Skeletal muscle satellite cell (primary cell): ENCODE data around the gene DPH3.

Experiments
- H3K27me3 ChIP-seq: 2 replicates; pipeline ENCODE4 v1.7.0; 2013; ENCODE audit warnings: low read length; ENCODE audit not compliant: control insufficient read depth, insufficient read depth
- H3K36me3 ChIP-seq: 2 replicates; pipeline ENCODE4 v1.7.0; 2013; ENCODE audit warnings: mild to moderate bottlenecking, control low read depth, low read length; ENCODE audit not compliant: insufficient read depth
- H3K4me1 ChIP-seq: 2 replicates; pipeline ENCODE4 v1.7.0; 2013; ENCODE audit warnings: low read length; ENCODE audit not compliant: control insufficient read depth, insufficient read depth
- H3K4me2 ChIP-seq: 2 replicates; pipeline ENCODE4 v1.7.0; 2013; ENCODE audit warnings: mild to moderate bottlenecking, low read length
- H3K4me3 ChIP-seq: 2 replicates; pipeline ENCODE4 v1.7.0; 2013; ENCODE audit warnings: low read length
- H3K9ac ChIP-seq: 2 replicates; pipeline ENCODE4 v1.7.0; 2013; ENCODE audit warnings: mild to moderate bottlenecking, low read depth, low read length, moderate library complexity
- H3K9me3 ChIP-seq: replicated peaks from 2 replicates; pipeline ENCODE4 v1.7.0; 2013; ENCODE audit warnings: mild to moderate bottlenecking, control low read depth, low read length

The DPH3 gene

DNA sequence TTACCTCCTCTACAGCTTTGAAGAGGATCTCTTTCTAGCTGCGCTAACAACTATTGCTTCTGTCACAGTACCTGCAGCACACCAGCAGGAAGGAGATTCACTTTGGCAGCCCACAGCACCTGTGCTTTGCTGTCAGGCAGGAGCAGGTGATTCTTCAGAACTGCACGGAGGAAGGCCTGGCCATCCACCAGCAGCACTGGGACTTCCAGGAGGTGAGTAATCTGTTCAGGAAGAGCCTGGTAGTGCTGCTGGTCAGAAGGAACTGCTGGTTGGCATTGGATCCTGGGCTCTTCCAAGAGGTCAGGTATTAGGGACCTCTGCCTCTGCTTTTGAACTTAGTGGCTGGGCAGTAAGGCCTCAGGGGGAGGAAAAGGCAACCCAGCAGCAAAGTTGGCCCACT, 42.2 kb downstream of the DPH3 start:
- Histone ChIP-seq H3K4me3 (no peak overlapping the region), H3K9ac (no peak overlapping the region), H3K4me1 (no peaks in the 10 kb centered on the region), H3K4me2 (no peak overlapping the region), H3K36me3 (no peaks in the 10 kb centered on the region), H3K9me3 (no peaks in the 10 kb centered on the region), H3K27me3 (peaks cover 5% of the 10 kb centered on the region)

DNA sequence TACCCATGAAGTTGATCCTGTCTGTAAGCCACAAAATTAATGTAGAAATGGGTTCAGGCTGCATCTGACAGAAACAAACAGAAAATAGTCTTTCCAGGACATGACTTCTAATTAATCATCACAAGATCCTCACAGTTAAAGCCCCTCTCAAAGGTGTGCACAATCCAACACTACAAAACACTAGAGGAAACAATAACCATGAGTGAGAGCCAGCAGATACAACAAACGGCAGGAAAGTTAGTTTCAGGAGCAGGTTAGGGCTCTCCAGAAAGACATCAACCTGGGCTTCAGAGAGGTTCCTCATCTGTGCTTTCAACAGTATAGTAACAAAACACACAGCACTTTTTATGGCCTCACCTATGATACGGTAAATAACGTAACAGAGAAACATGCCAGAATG, 42.8 kb downstream of the DPH3 start:
- Histone ChIP-seq H3K4me2 (no peak overlapping the region), H3K27me3 (peaks cover 4% of the 10 kb centered on the region), H3K9ac (no peak overlapping the region), H3K4me3 (no peak overlapping the region), H3K36me3 (no peaks in the 10 kb centered on the region), H3K4me1 (no peaks in the 10 kb centered on the region), H3K9me3 (no peaks in the 10 kb centered on the region)

DNA sequence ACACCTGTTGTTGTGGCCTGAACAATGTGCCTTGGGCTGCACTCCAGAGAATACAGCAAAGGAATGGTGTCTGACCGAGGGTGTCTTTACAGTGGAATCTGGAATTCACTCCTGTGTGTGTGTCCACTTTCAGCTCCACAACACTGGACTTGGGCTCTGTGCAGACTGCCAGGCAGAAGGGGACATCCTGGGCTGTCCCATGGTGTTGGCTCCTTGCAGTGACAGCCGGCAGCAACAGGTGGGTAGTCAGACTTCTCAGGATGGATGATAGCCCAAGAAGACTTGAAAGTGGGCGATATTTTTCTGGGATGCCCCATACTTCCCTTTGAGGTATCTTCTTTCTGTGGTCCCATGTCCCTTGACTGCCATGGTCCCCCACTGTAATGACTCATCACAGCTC, 45.0 kb downstream of the DPH3 start:
- Histone ChIP-seq H3K4me2 (no peak overlapping the region), H3K9ac (no peak overlapping the region), H3K4me3 (no peak overlapping the region), H3K27me3 (no peaks in the 10 kb centered on the region), H3K4me1 (no peaks in the 10 kb centered on the region), H3K9me3 (no peaks in the 10 kb centered on the region), H3K36me3 (no peaks in the 10 kb centered on the region)

DNA sequence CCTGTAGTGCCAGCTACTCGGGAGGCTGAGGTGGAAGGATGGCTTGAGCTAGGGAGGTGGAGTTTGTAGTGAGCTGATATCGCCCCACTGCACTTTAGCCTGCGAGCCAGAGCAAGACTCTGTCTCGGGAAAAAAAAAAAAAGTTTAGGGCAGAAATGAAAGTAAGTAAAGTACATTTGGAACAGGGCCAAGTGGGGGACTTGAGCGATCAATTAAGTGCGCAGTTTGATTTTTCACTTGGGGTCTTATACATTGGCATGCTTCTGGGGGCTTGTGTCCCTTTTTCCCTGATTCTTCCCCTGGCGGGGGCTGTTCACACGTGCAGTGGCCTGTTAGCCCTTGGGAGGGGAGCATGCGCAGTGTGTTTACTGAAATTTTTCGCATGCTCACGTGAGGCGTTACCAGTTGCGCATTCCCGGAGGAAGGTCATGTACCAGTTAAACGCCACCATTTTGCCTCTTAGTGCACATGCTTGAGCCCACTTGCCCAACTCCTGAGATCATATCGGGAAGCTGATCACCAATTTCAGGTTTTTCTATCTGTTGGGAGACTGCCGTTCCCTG, 48.3 kb downstream of the DPH3 start:
- peaks cover 5% of the 10 kb centered on the region for H3K27me3 ChIP-seq
- no peaks in the 10 kb centered on the region for H3K9me3 ChIP-seq
- H3K9ac ChIP-seq, result no peak overlapping the region
- H3K4me2 ChIP-seq, result no peak overlapping the region
- H3K4me3 ChIP-seq, result no peak overlapping the region
- H3K4me1 ChIP-seq, result no peaks in the 10 kb centered on the region
- H3K36me3 ChIP-seq, result no peaks in the 10 kb centered on the region

DNA sequence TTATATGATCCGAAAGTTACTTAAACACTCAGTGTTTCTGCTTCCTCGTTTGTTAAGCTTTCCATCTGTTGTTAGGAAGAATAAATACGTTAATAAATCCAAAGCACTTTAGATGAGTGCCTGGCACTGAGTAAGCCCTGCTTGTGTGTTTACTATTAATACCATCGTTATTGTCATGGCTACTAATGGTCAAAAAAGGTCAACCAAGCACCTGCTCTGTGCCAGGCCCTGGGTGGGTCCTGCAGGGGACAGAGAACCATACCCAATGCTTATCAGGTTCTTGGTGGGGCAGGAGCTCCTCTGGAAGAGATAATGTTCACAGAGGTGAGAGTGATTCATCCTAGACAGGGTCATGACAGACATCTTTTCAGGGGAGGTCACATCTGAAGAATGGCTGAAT, 50.4 kb downstream of the DPH3 start:
- H3K4me2 ChIP-seq, result no peak overlapping the region
- H3K9ac ChIP-seq, result no peak overlapping the region
- no peaks in the 10 kb centered on the region for H3K4me1 ChIP-seq
- no peak overlapping the region for H3K4me3 ChIP-seq
- H3K36me3 ChIP-seq, result no peaks in the 10 kb centered on the region
- no peaks in the 10 kb centered on the region for H3K9me3 ChIP-seq
- peaks cover 5% of the 10 kb centered on the region for H3K27me3 ChIP-seq

DNA sequence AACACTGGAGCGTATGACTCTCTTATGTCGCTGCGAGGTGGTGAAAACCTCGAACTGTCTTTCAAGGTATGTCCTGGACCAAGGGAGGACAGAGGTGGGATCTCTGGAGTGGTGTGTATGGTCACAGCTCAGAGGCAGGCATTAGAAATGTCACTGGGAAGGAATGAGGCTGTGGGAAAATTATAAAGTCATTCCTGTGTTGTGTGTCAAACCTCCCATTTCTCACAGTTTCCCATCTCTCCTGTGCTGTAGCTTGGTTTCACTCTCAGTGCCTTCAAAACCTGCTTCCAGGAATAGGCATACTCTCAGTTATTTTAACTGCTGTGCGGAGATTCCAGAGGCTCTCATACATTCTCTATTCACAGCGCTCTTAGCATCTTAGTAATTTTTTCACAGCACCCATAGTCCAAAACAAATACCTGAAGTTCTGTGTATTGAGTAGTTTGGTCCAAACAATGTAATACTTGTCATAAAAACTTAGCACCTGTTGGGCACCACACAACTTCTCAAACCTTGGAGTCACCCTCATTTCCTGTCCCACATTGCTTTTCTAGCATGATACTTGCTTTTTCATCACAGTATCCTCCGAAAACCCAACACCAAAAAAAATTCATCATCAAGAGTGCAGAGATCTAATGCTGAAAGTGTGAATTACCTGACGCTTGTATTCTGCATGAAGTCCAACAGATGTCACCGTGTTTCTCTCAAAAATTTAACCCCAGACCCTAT, 53.4 kb downstream of the DPH3 start:
- Histone ChIP-seq H3K4me2 (no peak overlapping the region), H3K9me3 (no peaks in the 10 kb centered on the region), H3K4me3 (no peak overlapping the region), H3K36me3 (no peaks in the 10 kb centered on the region), H3K27me3 (peaks cover 5% of the 10 kb centered on the region), H3K9ac (no peak overlapping the region), H3K4me1 (no peaks in the 10 kb centered on the region)
